HS-27A (cell line): Measurements from ENCODE around the gene EPHB1.
"Not testable (repeated sequence)": the region's sequence is repeated elsewhere in the genome, so short reads cannot be mapped to it uniquely, and the experiment has no call there.

Source experiments
- DNase-seq: peaks from one replicate; pipeline ENCODE4 v3.0.0-alpha.2; 2012; ENCODE audit warnings: low read depth, missing footprints

Gene EPHB1

DNA sequence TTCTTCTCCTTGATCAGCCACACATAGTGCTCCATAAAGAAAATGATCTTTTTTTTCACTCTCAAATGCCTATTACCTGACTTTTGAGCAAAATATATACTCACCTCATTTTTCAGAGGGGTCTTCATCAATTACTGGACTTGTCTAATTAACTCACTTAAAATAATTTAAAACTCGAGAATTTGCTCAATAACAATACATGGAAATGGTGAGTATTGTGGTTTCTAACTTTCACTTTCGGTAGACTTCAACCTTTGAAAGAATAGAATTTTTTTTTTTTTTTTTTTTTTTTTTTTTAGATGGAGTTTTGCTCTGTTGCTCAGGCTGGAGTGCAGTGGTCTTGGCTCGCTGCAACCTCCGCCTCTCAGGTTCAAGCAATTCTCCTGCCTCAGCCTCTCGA lies 17.7 kb upstream of the EPHB1 start:
- no peak for DNase-seq

DNA sequence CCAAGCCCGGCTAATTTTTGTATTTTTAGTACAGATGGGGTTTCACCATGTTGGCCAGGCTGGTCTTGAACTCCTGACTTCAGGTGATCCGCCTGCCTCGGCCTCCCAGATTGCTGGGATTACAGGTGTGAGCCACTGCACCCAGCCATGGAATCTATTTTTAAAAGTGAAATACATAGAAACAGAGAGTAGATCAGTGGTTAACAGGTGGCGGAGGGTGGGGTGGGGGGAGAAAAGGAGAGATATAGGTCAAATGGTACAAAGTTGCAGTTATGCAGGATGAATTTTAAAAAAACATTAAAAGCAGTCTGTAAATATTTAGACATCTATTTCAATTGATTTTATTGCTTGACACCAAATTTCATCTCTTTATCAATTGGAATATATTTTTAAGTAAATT lies 6.8 kb upstream of the EPHB1 start:
- not testable (repeated sequence) for DNase-seq

DNA sequence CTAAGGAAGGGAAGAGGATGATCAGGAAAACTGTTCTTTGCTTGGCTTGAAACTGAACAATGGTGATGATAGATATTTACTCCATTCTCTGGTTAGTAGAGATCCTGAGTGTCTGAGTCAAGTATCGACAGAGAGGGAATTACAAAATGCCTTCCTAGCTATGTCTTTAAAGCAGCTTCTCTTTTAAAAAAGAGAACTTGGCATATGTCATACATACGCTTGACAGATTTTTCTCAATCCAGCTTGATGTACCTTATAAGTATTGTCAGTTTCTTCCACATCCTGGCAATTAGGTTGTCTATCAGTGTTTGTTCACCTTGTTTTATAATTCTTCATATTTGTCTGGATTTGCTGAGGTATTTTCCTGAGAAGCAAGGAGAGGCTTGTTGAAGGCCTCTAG lies 5.0 kb upstream of the EPHB1 start:
- no peak for DNase-seq

DNA sequence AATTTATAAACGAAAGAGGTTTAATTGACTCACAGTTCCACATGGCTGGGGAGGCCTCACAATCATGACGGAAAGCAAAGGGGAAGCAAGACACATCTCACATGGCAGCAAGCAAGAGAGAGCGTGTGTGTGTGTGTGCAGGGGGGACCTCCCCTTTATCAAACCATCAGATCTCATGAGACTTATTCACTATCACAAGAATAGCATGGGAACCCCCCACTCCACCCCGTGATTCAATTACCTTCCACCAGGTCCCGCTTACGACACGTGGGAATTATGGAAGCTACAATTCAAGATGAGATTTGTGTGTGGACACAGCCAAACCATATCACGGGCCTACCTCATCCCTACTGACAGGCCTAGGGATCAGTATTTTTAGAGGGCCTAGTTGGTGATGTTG lies 3.1 kb upstream of the EPHB1 start:
- no peak for DNase-seq

DNA sequence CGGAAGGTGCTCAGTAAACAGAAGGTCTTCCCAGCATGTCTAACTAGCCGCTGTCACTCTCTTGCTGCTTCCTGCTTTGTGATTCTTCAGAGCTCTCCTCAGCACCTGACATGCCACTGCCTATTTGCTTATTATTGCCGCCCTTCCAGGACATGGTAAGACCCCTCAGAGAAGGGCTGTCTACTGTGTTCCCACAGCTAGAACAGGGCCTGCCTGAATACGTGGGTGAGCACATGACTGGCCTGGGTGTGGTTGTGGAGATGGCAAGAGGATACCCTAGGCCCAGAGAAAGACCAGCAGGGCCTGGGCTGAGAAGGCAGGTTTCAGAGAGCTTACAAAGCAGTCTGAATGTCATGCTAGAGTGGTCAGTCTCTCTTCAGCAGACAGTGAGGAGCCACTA lies 2.4 kb upstream of the EPHB1 start:
- no peak for DNase-seq

DNA sequence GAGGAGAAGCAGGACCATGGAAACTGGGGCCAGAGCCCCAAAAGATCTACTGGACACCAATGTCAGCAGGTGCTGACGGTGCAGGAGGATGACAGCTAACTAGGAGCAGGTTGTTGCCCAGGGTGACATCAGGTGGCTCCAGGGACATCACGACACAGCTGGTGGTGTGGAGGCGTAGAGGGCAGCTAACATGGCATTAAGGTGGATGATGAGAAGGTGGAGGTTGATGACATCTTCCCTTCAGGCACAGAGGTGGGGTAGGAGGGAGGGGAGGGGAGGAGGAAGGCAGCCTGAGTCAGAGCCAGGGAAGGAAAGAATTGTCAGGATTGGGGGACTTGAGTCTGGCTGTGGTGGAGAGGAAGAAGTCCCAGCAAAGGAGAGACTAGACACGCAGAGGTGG lies 1.5 kb upstream of the EPHB1 start:
- DNase-seq, result no peak

DNA sequence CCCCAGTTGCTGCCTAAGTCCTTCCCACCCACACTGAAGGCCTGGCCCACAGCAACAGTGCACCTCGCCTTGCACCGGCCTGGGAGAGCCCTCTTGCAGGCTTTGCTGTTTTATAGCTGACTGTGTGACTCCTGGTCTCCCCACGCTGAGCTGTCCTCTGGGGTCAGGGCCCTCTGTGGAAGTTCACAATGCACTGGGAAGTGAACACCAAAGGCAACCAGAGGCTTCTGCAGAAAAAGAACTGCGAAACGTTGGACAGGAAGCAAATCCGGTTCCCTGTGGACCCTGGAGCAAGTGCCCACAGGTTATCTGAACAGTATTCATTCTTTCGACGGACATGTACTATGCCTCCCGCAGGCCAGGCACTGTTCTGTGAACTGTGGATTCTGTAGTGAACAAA lies 737 bp upstream of the EPHB1 start:
- no peak for DNase-seq

DNA sequence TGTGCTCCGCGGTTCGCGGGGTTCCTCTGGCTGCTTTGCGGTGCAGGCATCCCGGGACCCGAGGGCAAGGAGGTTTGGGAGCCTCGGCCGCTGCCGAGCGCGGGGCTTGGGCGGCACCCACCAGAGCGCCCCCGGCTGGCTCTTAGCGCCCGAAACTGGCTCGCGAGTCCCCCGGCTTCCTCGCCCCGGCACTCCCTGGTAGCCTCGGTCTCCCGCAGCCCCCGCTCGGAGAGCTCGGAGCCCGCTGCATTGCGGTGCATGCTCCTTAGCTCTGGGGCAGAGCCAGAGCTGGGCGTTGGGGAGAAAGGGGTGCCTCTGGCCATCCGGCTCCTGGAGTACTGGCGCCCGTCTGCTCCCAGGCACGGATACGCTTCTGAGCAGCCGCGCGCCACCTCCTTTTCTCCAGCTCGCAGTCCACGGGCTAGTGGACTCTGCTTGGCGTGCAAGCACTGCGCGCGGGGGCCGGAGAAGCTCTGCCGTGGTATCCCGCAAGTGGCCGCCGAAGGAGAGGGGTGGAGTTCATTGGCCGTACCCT lies 753 bp downstream of the EPHB1 start:
- DNase-seq, result no peak

DNA sequence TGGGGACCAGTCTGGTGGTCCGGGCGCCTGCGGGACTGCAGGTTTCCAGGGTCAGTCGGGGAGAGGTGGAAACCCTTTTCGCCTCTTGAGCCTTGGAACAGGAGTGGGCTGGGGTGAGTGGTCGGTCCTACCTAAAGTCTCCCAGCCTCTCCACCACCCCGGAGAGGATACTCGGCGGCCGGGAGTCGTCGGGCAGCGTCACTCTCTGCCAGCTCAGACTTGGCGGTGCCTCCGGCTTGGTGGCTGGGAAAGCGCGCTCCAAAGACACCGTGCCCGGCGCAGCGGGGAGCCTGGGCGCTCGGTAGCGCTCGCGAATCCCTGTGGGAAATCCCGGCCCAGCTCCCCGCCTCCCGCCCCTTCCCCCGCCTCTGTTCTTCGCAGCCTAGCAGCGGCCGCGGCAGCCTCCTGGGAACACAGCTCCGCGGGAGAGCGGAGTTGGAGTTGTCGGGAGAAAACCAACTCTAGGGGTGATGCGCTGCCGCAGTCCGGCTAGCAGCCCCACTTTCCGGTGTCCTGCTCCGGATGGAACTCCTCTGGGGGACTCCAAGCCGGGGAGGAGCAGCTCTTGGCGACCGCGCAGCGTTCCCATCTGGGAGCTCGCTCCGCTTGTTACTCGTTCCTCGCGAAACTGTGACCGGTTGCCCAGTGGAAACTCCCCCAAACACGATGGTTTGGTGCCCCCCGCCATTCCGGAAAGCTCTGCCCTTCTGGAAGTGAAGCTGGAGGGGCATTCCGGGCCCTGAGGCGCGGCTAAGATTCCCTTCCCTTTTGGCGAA lies 1.4 kb downstream of the EPHB1 start:
- DNase-seq, result no peak

DNA sequence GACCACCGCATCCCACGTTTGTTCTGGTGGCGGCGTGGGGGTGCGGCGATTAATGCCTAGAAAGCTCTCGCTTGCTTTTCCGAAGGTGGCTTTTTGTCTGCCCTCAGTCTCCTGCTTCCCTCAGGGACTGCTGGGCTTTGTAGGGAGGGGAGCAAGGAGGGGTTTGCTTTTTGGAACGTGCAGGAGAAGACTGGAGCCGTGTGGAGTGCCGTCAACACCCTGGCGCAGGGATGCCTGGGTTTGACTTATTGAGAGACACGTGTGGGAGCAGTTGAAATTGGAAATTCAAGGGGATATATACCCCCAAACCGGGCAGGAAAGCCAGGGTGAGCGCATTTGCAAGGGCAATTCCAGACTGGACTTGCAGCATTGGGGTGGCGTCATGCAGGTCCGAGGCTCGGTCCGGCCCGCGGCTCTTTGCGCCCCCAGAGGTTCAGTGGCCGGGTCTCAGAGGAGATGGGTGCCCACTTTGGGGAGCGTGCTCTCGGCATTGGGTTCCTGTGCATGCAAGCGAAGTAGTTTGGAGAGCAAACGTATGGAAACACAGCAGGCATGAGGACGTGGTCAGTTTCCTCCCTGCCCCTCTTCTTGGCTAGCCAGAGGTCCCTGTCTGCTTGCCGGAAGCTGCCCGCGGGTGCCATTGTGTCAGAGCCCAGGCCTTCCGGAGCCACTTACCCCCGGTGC lies 2.1 kb downstream of the EPHB1 start:
- DNase-seq, result no peak

DNA sequence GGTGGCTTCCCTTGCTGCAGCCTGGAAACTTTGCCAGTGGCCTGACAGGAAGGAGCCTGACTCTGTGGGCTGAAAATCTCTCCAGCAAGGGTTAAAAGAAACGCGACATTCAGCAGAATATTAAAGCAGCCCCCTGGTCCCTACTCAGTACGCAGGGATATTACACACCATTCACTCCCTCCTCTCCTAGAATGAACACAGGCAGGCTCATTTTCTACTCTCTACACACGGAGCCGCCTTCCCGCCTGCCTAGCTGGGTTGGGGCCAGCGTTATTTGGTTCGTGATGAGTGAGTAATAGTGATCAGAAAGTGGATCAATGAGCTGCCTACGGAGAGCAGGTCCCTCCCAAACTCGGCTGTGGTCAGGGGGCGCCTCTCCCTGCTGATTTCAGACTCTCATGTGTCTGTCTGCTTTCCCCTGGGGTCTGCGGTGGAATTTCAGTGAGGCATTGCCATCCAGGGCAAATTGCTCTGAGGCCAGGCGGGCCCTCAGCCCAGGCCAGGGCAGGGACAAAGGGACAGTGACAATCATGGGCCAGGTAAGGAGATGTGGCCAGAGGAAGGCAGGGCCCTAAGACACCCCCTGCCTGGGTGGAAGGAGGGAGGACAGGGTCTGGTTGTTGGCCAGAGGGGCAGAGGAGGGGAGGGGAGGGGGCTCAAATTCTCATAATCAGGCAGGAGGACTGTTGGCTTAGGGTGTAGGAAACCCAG lies 2.8 kb downstream of the EPHB1 start:
- DNase-seq, result no peak

DNA sequence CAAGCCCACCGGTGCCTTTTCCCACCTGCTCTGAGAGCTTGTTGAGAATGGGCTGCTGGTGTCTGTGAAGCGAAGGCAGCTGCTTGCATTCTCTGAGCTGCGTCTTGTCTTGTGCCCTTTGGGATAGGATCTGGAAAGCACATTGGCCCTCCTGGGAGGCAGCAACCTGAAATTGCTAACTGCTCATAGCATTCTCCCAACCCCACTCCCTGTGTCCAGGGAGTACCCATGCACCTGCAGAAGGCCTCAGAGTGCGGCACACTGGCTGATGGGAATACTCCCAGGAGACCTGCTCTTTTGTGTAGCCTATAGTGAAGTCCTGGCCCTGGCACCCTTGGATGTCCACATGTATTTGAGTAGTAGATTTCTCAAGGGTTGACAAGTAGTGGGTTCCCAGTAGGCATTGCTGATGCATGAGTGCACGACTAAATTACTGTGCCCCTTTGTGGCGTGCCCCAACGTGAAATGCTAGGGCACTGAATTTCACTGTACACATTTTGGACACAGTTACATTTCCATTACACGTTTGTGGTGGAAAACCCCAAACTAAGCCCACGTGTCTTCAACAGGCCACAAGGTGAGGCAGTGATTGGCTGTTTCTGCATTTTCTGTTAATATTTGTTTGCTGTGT lies 3.7 kb downstream of the EPHB1 start:
- DNase-seq, result no peak

DNA sequence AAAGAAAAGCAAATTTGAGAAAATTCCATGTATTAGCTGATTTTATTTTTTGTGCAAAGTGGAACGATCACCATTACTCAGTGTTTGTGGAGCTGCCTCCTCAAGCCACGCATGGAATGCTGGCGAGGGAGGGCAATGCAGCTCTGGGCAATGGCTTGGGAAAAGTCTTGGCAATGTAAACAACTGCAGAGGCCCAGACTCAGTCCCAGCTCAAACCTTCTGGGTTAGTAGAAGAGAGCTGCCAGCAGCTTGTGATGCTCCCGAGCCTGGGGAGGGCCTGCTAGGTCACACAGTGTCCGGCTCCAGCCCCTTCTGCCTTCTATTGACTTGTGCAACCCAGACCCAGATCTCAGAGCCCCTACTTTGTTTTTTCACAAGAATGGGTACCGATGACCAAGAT lies 4.3 kb downstream of the EPHB1 start:
- no peak for DNase-seq

DNA sequence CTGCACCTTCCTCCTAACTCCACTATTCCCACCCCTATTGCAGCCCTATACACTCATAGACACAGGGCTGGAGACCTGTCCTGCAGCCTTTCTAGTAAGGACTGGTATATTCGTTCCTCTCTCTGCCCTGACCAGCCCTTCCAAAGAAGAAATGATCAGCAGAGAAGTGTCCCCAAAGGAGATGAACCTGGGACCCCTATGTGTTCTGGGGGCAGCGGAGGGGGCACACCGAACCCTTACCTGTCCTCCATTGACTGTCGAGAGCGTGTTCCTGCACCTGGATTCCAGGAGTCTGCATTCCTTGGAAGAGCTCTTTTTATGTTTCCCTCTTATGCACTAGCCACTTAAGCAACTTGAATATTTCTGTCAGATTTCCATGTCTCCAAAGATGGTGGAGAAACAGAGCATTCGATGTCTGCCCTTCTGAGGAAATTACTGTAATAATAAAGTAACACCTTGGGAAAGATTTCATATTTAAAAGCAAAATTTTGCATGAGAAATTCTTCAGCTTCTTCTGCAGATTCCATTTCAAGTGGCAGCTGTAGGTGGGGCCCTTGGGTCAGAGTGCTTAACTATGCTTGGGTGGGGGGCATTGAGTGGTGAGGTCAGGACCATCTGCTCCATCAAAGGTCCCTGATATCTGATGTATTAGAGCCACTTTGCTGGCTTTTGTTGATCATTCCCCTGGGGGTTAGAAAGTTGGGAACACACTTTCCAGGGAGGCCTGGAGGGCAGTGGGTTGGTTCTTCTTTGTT lies 6.3 kb downstream of the EPHB1 start:
- DNase-seq, result no peak

DNA sequence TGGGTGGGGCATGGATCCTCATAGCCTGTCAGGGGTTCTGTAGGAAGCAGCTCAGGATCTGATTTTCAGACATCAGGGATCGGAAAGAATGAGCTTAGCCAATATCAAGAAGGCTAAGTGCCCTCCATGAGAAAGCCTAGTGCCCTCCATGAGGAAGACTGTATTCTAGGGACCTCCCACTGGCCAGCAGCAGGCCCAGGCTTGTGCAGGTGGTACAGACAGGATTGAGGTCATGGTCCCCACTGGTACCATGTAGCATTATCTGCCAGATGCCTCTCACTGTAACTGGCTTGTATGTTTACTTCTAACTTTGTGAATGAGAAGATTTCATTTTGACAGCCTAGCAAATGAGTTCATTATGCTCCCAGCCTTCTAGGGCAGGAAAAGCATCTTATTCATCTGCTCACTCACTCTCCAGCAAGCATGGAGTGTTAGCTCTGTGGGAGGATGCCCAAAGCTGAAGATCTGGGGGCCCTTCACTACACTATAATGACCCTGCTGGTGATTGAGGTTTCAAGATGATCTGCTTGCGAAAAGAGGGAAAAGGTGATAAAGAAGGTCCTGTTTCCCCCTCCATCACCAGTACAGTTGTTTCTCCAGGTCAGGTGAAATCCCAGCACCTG lies 7.5 kb downstream of the EPHB1 start:
- DNase-seq, result no peak

DNA sequence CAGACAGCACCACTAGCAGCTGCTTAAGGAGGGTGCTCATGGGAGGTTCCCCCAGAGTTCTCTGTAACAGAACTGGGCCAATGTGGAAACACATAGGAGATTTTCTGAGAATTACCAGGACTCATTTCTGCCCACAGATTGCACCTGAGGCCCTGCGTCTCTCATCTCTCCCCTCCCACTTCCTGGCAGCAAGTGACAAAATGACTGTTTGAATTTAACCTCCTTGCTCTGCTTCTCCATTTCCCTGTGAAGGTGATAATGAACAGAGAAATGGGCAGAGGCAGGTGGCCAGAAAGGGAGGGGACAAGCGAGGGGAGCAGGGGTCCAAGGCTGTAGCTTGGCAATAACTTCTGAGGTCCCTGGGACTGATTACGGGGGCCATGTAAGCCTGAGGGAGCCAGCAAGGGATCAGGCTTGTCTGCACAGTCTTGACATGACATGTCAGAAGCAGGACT lies 8.0 kb downstream of the EPHB1 start:
- DNase-seq, result no peak

DNA sequence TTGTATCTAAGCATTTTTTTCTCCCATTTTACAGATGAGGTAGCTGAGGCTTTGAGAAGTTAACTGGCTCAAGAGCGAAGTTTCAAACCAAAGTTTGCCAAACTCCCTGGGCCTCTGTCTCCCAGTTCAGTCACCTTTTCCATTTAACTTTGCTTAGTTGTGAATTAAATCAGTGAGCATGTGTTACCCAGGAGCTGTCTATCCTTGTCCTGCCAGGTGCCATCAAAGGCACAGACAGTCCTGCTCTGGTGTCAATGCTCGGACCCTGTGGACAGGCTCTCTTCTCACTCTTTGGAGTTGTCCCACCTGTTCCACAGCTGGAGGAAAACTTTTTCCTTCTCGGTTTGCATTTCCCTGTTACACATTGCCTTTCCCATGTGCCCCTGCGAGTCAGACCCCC lies 8.6 kb downstream of the EPHB1 start:
- DNase-seq, result no peak

DNA sequence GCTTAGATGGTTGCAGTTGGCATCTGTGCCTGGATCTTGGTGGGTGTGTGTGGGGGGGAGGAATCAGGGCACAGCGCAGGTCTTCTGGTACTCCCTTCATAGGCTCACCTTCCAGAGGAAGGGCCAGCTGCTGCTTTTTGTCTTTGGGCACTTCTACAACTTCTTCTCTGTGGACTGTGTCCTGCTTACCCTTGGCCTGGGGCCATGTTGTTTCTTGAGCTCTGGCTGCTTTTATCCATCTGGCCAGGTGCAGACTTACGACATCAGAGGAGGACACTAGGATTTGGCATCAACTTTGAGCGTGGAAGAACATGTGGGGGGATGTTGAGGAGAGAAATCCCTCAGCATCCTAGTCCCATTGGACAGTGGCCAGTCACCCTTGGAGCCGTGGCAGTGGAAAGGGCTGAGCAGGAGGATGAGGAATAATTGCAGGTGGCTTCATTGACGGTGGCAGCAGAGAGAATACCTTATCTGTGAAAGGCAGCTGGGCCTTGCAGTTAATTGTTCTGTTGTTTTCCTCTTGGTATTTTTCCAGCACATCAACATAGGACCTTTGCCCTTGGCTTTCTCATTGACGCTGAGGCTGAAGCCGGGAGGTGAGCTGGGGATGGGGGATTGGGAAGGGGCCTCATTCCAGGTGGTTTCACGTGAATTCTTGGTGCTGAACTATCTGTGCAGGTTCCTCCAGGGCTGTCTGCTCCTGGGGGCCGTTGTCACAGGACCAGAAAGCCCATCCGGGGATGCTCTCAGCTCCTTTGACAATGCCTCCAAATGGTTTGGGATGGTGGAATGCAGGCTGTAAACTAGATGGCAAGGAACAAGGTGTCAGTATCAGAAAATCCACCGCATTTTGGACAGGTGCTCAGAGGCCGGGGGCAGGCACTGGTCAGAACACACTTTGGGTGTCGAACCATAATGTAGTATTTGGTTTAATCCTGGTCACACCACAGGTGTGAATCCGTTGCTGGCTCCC lies 9.7 kb downstream of the EPHB1 start:
- DNase-seq, result no peak

DNA sequence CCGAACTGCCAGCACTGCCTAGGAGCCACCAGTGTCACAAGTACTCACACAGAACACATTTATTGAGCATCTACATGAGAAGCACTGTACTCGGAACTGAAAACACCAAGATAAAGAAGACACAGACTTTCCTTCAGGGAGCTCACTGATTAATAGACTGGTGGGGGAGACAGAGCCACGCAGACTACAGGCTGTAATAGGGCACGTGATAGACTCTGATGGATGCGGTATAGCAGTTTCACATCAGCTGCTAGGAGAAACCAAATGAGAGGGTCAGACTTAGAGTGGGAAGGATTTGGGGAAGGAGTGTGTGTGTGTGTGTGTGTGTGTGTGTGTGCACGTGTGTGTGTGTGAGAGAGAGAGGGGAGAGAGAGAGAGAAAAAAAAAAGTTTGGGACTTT lies 12.1 kb downstream of the EPHB1 start:
- no peak for DNase-seq

DNA sequence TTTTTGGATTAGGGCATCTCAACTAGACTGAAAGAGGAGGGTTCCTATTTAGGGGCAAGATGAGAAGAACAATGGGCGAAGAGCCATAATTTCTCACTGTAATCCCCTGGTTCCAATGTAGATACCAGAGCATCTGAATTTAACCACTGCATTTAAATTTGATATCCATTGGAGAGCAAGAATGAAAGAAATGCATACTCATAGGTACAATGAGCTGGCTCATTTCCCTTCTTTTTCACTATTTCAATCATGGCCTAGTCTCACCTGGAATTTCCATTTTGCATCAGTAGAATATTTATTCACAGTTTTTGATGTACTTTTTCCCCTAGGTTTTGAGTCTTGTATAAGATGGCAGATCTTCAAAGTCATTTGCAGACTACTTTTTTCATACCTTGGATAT lies 13.8 kb downstream of the EPHB1 start:
- no peak for DNase-seq
